Peyer's patch (tissue), 4 donors: ENCODE measurements around the gene FLT3LG.

Experiments used
- CTCF ChIP-seq, 6 experiments: fragments of 450-650 bp in 4 of 6; fragments of 200-600 bp in 2 of 6; sonication (generic) in 1 of 6; IDR thresholded peaks; one replicate each; pipeline ENCODE4 v1.5.1; 2017 to 2019; ENCODE audit warnings: antibody characterized with exemption in 6 of 6, mild to moderate bottlenecking in 3 of 6, moderate library complexity in 1 of 6
- POLR2A ChIP-seq, 2 donors: fragments of 450-650 bp; IDR thresholded peaks; one replicate each; pipeline ENCODE4 v1.5.1; 2017; ENCODE audit warnings: antibody characterized with exemption in 2 of 2, mild to moderate bottlenecking in 2 of 2, moderate library complexity in 2 of 2

GRCh38 chr19:49434907-49435583 lies 39.0 kb upstream of the FLT3LG start:
- TF ChIP-seq POLR2A (IDR thresholded peaks at IDR 0.05) = no peak
- no peak for TF ChIP-seq CTCF (IDR thresholded peaks at IDR 0.05)
